Breast epithelium (tissue), 3 donors: ENCODE measurements around the gene ADIPOR1.

Experiments
- CTCF ChIP-seq, 3 donors: fragments of 450-650 bp; IDR thresholded peaks; one replicate each; pipeline ENCODE4 v1.5.1; 2016 to 2017; ENCODE audit warnings: antibody characterized with exemption in 3 of 3, mild to moderate bottlenecking in 3 of 3, moderate library complexity in 3 of 3
- POLR2AphosphoS5 ChIP-seq, 3 donors: sonication (generic); formaldehyde crosslinking; IDR thresholded peaks; one replicate each; pipeline ENCODE4 v1.6.1; 2017; ENCODE audit warnings: antibody characterized with exemption in 3 of 3

DNA sequence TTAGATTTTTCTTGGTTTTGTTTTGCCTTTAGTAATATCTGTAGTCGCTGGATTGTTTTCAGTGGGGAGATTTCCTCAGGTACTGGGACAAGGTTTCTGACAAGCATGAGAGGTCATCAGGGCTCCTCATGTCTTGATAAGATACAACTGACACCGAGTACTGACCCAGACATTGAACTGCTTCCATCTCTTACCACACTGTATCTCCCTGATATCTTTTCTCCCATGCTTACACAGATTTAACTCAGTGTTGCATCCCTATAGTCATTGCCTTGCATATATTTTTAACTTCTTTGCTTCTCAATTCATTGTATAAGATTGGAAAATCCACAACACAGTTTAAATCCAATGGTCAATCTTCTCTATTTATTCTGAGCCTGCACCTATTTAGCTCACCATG is 21.3 kb upstream of the ADIPOR1 start:
- TF ChIP-seq CTCF (IDR thresholded peaks at IDR 0.05): no peak
- no peak for TF ChIP-seq POLR2AphosphoS5 (IDR thresholded peaks at IDR 0.05)
